ENCODE data around the gene JMJD8.
"Not testable (repeated sequence)": the region's sequence is repeated elsewhere in the genome, so short reads cannot be mapped to it uniquely, and the experiment has no call there.

The JMJD8 gene

DNA sequence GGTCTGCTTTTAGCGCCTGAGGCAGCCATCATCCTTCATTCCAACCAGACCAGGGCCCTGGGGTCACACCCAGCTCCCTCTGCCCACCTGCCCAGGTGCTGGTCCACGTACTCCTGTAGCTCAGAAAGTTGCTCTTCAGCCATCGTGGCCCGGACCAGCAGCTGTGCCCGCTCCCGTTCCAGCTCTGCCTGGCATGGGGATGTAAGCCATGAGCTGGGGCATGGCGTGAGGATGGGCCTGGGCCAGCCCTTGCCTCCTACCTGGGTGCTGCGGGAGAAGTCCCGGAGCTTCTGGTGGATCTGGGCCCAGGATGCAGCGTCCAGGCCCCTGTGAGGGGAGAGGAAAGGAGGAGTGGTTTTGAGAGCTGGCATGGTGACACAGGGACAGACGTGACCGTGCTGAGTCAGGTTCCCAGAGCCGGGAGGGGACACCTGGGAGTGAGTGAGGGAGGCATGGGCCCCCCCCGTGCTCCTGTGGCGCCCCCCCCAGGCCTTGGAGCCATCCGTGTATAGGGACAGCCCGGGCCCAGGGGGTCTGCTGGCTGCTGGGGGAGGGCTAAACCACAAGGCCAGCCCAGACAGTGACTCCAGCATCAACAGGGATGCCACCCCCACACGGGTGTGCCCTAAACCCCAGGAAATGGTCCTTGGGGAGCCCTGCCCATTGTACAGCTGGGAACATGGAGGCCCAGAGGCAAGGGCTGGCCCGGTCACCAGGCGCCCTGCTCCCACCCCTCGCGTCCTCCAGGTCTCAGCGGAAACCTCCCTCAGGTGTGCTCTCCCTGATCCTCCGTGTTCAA, 38.9 kb upstream of the JMJD8 start:
- DNase-seq (ENCODE audit: low read depth in 3 of 3), result no peak

DNA sequence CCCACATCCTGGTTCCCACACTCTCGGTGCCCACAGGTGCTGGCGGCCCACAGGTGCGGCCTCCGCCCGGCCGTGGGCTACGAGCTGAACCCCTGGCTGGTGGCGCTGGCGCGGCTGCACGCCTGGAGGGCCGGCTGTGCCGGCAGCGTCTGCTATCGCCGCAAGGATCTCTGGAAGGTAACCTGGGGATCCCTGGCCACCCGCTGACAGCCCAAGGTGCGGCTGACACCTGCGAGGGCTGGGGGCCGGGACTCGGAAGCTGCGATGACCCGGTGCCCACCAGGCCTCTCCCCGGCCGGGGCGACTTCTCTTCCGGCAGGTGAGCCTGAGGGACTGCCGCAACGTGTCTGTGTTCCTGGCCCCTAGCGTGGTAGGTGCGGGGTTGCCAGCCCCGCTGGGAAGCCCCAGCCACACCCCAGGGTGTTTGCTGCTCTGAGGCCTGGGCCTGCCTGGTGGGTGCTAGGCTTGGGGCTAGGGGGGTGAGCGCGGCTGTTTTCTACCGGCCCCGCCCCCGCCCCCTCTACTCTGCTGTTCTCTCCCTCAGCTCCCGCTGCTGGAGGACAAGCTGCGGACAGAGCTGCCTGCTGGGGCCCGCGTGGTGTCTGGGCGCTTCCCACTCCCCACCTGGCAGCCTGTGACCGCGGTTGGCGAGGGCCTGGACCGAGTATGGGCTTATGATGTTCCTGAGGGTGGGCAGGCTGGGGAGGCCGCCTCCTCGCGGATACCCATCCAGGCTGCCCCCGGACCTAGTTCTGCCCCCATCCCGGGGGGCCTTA, 37.8 kb upstream of the JMJD8 start:
- no peak for DNase-seq (ENCODE audit: low read depth in 3 of 3)

DNA sequence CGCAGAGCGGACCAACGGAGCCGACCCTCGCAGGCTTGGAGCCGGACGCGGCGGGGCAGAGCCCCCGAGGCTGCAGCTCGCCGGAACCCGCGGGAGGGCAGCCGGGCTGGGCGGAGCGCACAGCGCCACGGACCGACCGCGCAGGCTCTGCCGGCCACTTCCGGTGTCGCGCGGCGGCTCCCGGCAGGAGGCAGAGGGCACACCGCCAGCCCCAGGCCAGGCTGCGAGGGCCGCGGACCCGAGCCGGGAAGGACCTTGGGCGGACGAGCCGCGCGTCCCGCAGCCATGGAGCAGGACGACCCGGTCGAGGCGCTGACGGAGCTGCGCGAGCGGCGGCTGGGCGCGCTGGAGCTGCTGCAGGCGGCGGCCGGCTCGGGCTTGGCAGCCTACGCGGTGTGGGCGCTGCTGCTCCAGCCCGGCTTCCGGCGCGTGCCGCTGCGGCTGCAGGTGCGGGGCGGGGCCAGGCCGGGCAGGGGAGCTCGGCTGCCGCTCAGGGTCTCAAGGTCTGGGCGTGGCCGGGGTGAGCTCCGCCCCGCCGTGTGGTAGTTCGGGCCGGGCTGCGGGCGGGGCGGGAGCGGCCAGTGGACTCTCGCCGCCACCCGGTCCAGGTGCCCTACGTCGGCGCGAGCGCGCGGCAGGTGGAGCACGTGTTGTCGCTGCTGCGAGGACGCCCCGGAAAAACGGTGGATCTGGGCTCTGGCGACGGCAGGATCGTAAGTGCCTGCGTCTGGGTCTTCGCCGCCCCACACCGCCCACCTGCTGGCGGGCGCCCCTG, 37.0 kb upstream of the JMJD8 start, which contains the start of gene ANTKMT:
Gene ANTKMT (plus strand): TSS at position 157 of the 775 bp plus-strand sequence. CDS start 129 bp downstream, at position 286.
- peak in 2 of 3 experiments; percentile 42 to 68 for DNase-seq (ENCODE audit: low read depth in 3 of 3)

DNA sequence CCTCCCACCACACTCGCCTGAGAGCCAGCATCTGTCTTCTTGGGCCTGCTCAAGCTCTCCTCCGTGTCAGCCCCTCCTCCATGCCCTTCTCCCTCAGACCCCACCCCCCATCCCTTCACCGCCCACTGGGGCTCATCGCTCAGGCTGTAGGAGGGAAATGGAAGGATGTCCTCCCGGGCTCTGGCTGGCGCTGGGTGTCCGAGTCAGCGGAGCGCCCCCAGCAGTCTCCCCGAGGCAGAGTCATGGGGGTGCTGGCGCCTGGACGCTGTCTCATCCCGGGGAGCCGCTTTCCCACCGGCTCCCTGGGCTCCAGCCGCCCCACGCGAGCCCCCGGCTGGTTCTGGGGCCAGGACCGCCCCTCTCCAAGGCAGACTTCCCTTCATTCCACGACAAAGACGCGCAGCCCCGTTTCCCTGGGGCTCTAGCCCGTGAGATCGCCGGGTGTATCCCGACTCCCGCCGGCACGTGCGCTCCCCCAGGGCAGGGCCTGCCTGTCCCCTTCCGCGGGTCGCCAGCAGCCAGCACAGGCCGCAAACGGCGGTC, 36.4 kb upstream of the JMJD8 start:
- no peak for DNase-seq (ENCODE audit: low read depth in 3 of 3)

DNA sequence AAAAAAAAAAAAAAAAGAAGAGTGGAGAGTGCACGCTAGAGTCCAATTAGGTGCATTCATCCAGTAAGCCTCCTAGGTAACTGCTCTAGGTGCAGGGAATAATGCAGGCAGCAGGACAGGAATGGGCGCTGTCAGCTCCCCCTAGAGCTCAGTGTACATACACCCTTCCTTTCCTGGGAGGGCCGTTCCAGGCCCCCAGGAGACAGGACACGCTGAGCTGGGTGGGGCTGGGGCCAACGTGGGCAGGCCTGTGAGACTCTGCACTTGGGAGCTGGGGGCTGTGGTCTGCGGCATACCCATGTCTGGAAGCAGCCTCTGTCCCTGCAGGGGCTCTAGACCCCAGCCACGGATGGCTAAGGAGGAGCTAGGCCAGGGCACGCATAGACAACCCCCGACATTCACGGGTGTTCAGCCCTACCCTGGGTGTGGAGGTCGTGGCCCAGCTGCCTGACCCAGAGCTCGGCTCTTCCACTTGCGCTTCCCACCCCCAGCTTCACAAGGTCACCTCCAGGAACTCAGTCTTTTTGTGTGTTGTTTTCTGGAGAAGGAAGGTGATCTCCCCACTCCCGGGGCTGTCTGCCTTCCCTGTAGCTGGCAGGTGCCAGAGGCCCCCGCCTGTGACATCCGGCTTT, 35.8 kb upstream of the JMJD8 start:
- no peak for DNase-seq (ENCODE audit: low read depth in 3 of 3)

DNA sequence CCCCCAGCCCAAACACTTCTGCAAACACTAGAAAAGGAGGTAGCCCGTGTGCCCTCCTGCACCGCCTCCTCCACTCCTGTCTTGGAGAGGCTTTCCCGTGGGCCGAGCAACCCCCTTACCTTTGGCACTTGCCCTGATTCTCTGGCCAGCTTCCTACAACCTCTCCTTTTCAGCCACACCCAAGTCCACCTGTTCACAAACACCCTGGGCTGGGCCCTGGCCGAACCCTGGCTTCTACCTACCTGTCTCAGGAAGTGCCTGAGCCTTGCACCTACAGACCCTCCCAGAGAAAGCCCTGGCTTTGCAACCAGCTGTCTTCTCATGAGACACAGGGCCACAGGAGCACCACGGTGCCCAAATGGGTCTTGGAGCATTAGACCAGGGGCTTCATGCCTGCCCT, 34.8 kb upstream of the JMJD8 start:
- DNase-seq (ENCODE audit: low read depth in 3 of 3), result no peak

DNA sequence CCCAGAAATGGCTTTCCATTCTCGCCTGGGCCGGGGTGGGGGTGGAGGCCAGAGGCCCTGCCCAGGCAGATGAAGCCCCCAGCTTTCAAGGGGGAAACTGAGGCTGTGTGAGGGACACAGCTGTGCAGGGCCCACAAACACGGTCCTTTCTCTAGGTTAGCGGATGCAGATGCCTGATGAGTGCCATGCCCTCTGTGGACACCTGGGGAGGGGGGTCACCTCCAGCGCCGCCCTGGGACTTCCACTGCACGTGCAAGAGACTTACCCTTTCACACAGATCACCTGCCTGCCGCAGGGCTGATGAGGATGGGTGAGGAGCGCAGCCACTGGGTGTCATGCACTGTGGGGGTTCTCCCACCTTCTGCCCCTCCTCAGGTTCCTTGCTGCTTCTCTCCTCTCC, 34.3 kb upstream of the JMJD8 start:
- DNase-seq (ENCODE audit: low read depth in 3 of 3), result no peak

DNA sequence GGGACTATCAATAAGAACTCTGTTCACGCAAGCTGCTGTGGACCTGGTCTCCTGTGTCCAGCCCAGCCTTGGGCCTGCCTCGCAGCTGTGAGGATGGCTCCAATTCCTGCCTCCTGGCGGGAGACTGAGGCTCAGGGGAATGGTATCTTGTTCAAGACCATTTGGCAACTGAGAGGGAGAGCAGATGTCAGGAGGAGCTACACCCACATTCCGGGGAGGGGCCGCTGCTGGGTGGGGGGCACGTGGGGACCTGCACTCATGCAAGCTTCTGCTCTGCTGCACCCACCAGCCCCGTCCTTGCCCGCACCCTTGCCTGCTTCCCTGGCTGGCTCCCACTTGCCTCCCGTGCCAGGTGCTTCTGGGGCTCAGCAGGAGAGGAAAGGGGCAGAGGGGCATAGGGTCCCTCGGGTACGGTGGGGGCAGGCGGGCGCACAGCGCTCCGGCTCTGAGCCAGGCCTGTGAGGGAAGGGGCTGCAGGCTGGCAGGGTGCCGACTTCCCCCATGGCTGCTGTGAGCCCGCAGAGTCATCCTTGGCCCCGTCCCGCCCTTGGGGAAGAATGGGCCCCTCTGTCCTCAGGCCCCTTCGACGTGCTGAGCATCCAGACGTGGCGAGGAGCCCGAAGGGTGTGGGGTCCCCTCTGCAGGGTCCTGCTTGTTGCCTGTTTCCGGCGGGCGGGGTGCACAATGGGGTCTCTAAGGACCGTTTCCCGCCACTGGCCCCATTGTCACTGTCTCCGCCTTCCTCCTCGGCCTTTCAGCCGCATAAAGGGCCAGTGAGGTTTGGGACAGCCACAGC, 33.5 kb upstream of the JMJD8 start:
- no peak for DNase-seq (ENCODE audit: low read depth in 3 of 3)

DNA sequence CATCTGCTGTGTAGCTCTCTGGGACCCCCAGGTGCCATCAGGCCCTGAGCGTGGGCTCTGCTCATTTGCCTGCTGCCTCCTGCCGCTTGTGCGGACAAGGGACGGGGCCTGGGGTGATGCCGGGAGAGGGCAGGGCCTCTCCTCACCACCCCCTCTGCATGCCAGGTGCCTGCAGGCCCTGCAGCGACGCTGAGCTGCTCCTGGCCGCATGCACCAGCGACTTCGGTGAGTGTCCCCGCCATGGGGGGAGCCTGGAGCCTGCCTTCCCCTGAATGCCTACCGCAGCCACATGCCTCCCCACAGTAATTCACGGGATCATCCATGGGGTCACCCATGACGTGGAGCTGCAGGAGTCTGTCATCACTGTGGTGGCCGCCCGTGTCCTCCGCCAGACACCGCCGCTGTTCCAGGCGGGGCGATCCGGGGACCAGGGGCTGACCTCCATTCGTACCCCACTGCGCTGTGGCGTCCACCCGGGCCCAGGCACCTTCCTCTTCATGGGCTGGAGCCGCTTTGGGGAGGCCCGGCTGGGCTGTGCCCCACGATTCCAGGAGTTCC, 32.7 kb upstream of the JMJD8 start:
- no peak for DNase-seq (ENCODE audit: low read depth in 3 of 3)

DNA sequence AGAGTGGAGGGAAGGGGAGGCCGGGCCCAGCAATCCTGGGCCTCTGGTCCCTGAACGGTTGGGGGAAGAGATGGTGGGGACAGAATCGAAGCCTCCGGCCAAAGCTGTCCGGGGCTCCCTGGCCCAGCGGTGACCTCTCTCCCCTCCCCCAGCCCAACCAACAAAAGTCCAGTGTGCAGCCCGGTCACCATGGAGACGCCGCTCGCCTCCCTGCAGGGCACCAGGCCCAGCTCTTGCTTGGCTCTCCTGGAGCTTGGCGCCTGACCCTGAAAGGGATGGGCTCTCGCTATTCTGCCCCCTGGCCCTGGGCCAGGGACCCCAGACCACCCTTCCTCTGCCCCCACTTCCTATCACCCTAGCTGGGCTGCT, 32.0 kb upstream of the JMJD8 start:
- DNase-seq (ENCODE audit: low read depth in 3 of 3), result no peak

DNA sequence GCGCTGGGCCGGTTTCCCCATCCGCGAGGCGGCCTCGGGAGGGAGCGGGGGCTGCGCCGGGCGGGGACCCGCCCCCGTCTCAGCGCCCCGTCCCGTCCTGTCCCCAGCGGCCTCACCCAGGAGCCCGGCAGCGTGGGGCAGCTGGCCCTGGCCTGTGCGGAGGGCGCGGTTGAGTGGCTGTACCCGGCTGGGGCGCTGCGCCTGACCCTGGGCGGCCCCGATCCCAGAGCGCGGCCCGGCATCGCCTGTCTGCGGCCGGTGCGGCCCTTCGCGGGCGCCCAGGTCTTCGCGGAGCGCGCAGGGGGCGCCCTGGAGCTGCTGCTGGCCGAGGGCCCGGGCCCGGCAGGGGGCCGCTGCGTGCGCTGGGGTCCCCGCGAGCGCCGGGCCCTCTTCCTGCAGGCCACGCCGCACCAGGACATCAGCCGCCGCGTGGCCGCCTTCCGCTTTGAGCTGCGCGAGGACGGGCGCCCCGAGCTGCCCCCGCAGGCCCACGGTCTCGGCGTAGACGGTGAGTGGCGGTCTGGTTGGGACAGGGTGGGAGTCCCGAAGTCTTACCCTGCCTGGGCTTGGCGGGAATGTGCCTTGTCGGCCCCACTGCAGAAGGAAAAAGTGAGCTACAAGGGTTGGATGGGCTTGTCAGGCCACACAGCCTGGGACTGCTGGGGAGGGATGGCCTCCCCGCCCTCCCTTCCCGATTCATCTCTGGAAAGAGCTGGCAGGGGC, 31.5 kb upstream of the JMJD8 start:
- no peak for DNase-seq (ENCODE audit: low read depth in 3 of 3)

DNA sequence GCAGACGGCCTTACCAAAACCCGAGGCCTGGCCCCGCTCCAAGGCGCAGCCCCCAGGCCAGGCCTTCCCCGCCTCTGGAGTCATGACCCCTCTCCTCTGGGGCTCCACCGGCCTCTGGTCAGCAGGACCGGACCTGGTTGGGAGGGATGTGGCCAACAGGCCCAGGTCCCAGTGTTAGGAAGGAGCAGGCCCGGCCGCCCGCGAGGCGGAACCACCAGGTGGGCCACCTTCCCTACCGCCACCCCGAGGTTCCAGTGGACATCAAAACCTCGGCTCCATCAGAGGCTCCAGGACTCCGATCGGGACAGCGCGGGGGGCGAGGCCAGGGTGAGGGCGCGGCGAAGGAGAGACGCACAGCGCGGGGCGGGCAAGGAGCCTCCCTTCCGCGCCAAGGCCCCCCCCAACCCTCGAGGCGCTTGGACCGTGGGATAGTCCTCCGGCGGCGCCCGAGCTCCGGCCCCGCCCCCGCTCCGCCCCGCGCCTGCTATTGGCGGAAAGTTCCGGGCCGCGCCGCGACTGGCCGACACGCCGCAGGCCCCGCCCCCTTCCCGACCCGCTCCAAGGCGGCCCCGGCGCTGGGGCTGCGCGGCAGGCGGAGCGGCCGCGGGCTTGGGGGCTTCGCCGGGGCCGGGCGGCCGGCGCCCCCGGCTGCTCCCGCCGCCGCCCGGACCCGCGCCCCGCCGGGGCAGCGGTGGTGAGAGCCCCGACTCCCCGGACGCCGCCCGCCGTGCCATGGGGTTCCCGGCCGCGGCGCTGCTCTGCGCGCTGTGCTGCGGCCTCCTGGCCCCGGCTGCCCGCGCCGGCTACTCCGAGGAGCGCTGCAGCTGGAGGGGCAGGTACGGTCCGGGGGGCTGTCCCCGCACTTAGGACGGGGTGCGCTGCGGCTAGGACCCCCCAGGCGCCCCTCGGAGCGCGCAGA, 30.7 kb upstream of the JMJD8 start, which contains the start of gene METRN:
Gene METRN (plus strand): TSS at position 561 of the 919 bp plus-strand sequence. CDS start 172 bp downstream, at position 733.
- DNase-seq (ENCODE audit: low read depth in 3 of 3), result peak; percentile 75 to 92 (median 75)

DNA sequence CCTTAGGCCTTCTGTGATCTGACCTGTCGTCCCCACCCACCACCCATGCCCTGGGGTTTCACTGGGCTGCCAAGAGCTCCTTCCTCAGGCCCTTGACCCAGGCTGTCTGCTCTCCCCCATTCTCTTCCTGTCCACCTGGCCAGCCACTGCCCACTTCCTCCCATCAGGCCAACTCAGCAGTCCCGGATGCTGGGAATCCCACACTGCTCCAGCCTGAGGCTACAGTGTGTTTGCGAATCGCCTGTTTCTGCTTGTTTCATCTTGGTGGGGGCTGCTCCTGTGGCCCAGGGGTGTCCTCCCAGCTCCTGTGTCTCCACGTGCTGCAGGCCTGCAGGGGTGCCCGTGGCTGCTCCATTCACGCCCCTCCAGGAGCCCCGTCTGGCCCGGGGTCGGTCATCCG, 29.9 kb upstream of the JMJD8 start:
- no peak for DNase-seq (ENCODE audit: low read depth in 3 of 3)

DNA sequence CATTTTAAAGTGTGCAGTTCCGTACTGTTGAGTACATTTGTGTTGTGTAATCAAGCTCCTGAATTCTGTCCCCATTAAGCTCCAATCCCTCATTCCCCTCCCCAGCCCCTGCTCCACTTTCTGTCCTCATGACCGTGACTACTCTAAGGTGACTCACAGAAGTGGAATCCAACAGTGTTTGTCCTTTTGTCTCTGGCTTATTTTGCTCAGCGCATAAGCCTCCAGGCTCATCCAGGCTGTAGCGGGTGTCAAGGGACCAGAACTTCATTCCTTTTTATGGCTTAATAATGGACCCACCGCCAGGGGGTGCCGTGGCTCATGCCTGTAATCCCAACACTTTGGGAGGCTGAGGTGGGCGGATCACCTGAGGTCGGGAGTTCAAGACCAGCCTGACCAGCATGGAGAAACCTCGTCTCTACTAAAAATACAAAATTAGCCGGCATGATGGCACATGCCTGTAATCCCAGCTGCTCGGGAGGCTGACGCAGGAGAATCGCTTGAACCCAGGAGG, 28.7 kb upstream of the JMJD8 start:
- not testable (repeated sequence) for DNase-seq (ENCODE audit: low read depth in 3 of 3)

DNA sequence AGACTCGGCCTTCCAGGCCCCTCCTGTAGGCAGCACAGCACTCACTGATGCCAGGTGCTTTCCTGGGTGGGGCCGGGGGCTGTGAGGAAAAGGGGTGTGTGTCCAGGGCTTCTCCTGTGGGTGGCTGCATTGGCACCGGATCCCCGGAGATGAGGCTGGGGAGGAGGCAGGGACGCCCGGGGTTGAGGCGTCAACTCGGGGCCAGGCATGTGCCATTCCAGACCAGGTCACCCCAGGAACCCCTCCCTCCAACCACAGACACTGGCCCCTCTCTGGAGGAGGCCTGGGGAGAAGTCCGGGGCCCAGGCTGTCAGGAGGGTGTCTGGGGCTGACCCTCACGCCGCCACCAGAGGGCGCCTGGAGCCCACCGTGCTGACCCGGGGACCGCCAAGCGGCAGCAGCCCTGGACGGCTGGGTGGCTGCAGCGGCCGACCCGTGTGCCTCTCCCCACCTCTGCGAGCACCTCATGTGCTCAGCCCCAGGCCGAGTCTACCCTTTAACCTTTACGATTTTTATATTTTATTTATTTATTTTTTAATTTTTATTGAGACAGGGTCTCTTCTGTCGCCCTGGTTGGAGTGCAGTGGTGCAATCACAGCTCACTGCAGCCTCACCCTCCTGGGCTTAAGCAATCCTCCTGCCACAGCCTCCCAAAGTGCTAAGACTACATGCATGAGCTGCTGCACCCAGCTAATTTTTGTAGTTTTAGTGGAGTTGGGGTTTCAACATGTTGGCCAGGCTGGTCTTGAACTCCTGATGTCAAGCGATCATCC, 27.6 kb upstream of the JMJD8 start:
- peak; percentile 53 to 80 (median 57) for DNase-seq (ENCODE audit: low read depth in 3 of 3)

DNA sequence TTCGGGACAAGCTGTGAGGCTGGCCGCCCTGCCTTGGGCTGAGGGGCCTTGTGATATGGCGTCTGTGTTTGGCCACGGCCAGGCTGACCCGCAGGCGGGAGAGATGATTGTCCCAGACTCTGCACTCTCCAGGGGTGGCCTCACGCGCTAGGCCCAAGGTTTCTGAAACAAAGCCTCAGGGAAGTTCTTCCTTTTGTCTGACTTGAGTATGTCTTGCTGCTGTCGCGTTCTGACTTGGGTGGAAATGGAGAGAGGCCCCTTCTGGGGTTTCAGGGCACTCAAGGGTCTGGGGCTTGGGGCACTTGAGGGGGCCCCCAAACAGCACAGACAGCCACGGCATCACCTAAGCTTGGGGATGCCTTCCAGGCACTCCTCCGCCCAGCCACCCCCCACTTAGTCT, 26.9 kb upstream of the JMJD8 start:
- no peak for DNase-seq (ENCODE audit: low read depth in 3 of 3)

DNA sequence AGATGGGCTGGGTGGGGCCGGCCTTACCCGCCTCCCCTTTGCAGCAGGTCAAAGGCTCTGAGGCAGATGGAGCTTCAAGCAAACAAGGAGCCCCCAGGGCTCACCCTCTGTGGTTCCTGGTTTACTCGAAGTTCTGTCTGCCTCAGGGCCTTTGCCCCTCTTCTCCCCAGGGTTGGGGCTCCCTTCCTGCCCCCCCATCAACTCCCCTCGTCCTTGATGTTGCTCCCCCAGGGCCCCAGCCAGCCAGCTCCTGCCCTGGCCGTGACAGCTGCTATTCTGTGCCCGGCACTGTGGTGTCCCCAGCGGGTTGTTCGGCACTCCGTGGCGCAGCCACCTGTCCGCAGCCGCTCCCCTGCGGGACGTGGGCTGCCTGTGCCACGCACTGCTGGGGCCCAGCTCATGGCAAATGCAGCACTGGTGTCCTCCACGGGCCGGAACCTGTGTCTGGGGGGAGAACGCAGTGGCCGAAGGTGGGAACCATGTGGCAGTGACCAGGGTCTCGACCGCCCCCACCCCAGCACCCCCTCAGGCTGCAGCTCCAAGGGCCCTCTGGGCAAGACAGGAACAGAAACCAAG, 26.5 kb upstream of the JMJD8 start:
- no peak for DNase-seq (ENCODE audit: low read depth in 3 of 3)
